Articular chondrocyte of knee joint (primary cell): ENCODE measurements around the gene KLHL22. TPM values are rescaled to one million over a fixed set of nuclear protein-coding genes. Genes with fewer than 3 reads are reported as not detected.

Source experiments
- small RNA-seq: library from RNA; depleted of rRNA; stranded (forward); fragments of <200 nt; gene quantifications from one replicate; pipeline ENCODE3, GENCODE V24; 2012
- total RNA-seq: library from RNA; depleted of rRNA; stranded (reverse); fragments of >200 nt; gene quantifications from 2 replicates; pipeline ENCODE4 v1.2.3, GENCODE V29; 2012

KLHL22 gene, protein sequence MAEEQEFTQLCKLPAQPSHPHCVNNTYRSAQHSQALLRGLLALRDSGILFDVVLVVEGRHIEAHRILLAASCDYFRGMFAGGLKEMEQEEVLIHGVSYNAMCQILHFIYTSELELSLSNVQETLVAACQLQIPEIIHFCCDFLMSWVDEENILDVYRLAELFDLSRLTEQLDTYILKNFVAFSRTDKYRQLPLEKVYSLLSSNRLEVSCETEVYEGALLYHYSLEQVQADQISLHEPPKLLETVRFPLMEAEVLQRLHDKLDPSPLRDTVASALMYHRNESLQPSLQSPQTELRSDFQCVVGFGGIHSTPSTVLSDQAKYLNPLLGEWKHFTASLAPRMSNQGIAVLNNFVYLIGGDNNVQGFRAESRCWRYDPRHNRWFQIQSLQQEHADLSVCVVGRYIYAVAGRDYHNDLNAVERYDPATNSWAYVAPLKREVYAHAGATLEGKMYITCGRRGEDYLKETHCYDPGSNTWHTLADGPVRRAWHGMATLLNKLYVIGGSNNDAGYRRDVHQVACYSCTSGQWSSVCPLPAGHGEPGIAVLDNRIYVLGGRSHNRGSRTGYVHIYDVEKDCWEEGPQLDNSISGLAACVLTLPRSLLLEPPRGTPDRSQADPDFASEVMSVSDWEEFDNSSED
- total RNA-seq: 37.8 and 38.4 TPM in 2 replicates

DNA sequence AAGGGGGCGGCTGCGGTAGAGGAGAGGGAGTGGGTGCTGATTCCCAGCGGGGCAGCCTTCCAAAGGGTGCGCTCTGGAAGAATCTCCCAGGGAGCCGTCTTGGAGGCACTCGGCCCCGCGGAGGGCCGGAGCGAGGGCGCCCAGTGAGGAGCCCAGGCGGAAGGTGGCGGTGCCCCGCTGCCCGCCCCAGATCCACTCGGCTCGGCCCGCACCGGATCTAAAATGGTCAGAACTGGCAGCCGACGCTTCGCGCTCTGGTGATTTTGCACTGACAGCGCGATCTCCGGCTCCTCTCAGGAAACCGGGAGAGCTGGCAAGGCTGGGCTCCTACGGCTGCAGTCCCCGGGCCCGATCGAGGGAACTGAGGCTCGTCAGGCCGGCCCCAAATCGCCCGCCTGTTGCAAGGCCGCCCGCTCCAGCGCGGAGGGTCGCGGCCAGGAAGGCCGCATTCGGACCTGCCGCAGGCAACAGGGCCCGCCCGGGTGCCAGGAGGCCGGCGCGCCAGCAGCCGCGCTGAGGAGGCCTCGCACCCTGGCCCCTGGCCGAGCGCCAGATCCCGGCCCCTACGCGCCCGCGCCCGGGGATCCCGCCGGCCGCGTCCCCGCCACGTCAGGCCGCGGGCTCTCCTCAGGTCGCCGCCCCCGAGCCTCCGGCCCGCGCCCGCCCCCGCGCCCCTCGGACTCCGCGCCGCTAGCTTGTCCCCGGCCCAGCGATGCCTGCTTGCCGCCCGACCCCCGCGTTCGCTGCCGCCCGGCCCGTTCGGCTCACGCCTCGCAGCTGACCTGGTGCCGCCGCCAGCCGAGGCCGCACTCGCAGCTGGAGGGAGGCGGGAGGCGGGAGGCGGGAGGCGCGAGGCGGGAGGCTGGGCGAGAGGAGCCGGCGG lies at the start of gene KLHL22:
TSS of gene KLHL22 (minus strand) at position 818 of the 883 bp plus-strand sequence. CDS start 6,584 bp downstream, outside the sequence.

DNA sequence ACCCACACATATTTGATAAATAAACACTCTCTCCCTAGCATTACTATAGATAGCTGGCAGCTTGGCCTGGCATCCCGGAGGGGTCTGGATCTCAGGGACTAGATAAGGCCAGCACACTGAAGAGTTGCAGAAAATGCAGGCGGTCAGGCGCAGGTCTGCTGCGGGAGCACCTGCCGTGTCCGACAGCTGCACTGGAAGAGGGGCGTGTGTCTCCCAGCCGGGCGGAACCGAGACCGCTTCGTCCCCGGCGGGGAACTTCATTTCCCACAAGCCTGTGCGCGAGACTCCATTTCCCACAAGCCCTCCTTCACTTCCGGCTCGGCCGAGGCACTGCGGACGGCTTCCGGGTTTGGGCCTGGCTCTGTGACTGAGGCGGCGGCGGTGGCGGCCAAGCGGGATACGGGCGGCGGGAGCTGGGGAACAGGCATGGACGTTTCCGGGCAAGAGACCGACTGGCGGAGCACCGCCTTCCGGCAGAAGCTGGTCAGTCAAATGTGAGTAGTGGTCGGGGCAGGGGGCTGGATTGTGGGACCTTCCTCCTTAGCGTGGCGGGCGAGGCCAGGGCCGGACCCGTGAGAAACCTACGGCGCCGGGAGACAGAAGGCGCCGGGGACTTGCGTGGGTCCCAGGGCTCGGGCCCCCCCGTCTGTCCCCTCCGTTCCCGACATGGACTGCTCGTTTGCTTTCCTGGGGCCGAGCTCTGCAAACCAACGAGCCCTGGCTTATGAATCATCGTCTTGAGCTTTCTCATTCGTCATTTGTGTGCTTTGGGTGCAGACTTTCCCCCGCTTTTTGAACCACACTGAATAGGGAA lies 11.9 kb upstream of the KLHL22 start, which contains the start of gene MED15:
TSS of gene MED15 (plus strand) at position 358 of the 814 bp plus-strand sequence. CDS start at position 427, 69 bp downstream.

DNA sequence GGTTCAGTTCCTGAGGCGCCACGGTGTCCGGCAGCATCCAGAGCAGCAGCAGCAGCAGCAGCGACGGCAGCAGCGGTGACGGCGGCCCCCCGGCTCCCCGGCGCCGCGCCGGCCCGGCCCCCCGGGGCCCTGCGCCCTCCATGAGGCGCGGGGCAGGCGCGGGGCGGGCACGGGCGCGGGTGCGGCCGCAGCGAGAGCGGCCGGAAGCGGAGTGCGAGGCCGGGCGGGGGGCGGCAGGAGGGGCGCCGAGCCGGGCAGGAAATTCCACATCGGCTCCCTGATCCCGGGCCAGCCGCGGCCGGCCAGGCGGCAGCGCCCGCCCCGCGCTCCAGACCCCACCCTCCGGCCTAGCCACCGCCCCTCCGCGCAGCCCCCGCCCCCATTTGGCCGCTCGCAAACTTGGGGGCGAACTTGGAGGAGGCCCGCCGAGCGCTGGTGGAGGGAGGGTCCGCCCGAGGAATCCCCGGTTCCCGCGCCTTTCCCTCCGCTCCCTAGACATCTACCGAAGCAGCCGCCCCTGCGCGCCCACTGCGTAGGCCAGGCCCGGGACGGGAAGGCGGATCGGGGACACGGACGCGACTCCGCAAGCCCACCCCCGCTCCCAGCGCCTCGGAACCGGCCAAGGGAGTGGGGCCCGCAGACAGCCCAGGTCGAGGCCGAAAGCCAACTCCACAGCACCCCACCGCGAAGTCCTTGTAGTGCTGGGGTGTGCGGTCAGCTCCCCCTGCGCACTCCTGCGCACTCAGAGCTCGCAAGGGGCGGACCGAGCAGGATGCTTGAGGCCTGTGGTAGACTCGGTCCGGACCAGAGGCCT lies 57.8 kb downstream of the KLHL22 start, which contains the start of gene SCARF2:
TSS of gene SCARF2 (minus strand) at position 213 of the 814 bp plus-strand sequence. CDS start at position 142, 71 bp downstream.

DNA sequence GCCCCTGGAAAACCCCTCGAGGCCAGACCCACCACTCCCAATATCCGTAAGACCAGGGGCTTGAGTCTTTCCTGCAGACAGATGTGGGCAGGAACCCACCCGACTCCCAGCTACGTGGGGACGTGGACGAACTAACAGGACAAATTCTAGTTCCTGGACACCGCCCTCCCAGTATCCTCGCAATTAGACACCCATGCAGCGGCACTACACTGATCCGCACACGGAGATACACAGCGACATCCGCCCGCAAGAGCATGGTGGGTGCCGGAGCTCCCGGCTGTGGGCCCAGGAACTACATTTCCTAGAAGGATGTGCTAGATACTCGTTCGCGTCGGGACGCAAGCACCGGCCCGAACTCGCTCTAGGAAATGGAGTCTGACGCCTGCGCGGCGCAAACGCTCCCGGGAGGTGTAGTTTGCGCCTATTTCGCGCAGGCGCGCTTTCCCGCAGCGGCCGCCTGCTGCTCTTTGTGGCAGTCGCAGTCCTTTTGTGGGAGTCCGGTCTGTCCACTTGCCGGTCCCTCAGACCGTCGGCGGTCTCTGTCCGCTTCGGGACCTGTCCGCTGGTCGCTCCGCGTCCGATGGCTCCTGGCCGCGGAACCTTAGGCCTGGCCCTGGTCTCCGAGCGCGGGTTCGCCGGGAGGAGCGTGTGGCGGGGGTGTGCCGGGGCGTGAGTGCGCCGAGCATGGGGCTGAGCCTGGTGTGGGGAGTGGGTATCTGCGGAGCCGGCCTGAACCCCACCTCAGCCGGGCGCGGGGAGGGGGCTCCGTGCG lies 101.7 kb downstream of the KLHL22 start, which contains the start of gene ZNF74:
TSS of gene ZNF74 (plus strand) at position 447 of the 772 bp plus-strand sequence. CDS start 478 bp downstream, outside the sequence.

Small RNA genes within 50 kb of the gene (small RNA-seq; reads per million reads assigned to genes)
- gene RF00019: not detected
- not detected for gene RN7SL812P
- gene RNU6-225P: not detected
- not detected for gene RNY1P9

Other genes with a start within 250 kb of the KLHL22 start
- gene RTN4R, start 227.5 kb downstream of the KLHL22 start, total RNA-seq: 0.22 and 0.26 TPM in 2 replicates
- 48.0 and 54.7 TPM in 2 replicates for gene DGCR6L, start 175.7 kb downstream of the KLHL22 start, total RNA-seq
- gene ZNF74, start 101.6 kb downstream of the KLHL22 start, total RNA-seq: 6.5 and 7.8 TPM in 2 replicates
- gene SCARF2, start 58.0 kb downstream of the KLHL22 start, total RNA-seq: 19.0 and 22.7 TPM in 2 replicates
- 44.5 and 53.8 TPM in 2 replicates for gene MED15, start 11.8 kb upstream of the KLHL22 start, total RNA-seq